PFSK-1 (cell line): ENCODE data around the gene ALB.

Experiments
- FOXP2 ChIP-seq: optimal IDR thresholded peaks from 2 replicates; pipeline ENCODE3; 2011; ENCODE audit warnings: borderline replicate concordance, control low read depth, inconsistent platforms; ENCODE audit not compliant: insufficient read depth; ENCODE audit errors: extremely low read length, extremely low read depth
- POLR2AphosphoS5 ChIP-seq: IDR thresholded peaks from 2 replicates; pipeline ENCODE4 v1.6.1; 2012; ENCODE audit warnings: low read depth, mild to moderate bottlenecking, control low read depth, low read length, moderate library complexity
- SIN3A ChIP-seq: IDR thresholded peaks from 2 replicates; pipeline ENCODE4 v1.6.1; 2012; ENCODE audit warnings: mild to moderate bottlenecking, low read length, moderate library complexity, borderline replicate concordance; ENCODE audit not compliant: insufficient read depth
- TAF1 ChIP-seq: IDR thresholded peaks from 2 replicates; pipeline ENCODE4 v1.6.1; 2012; ENCODE audit warnings: low read length, control low read depth, borderline replicate concordance; ENCODE audit not compliant: insufficient read depth
- TF ChIP-seq, protein P1 (sequence below), 2 experiments: IDR thresholded peaks; 2 replicates each; pipeline versions ENCODE4 v1.6.1 to v1.8.0; 2011 to 2012; ENCODE audit warnings: low read depth in 2 of 2, low read length in 2 of 2, control low read depth in 1 of 2, inconsistent platforms in 1 of 2, mild to moderate bottlenecking in 1 of 2, moderate library complexity in 1 of 2; ENCODE audit not compliant: insufficient read depth in 1 of 2

DNA sequence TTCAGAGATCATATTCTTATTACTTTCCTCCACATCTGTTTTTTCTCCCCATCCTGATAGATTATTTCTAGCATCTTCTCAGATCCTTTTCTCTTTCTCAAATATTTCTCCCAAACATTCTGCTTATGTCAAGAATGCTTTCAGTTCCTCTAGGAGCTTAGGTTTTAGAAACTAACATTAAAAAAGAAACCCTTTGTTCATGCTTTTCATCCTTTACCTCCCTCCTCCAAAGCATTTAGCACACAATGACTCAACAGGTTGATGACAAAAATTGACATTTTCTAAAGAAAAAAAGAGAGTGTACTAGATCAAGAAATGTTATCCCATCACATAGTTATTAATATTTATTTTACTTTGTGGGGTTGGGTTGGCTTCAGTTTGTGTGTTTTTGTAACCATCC is 16.5 kb upstream of the ALB start:
- TF ChIP-seq POLR2AphosphoS5, result no peak
- no peak for TF ChIP-seq SIN3A
- TF ChIP-seq, protein P1, sequence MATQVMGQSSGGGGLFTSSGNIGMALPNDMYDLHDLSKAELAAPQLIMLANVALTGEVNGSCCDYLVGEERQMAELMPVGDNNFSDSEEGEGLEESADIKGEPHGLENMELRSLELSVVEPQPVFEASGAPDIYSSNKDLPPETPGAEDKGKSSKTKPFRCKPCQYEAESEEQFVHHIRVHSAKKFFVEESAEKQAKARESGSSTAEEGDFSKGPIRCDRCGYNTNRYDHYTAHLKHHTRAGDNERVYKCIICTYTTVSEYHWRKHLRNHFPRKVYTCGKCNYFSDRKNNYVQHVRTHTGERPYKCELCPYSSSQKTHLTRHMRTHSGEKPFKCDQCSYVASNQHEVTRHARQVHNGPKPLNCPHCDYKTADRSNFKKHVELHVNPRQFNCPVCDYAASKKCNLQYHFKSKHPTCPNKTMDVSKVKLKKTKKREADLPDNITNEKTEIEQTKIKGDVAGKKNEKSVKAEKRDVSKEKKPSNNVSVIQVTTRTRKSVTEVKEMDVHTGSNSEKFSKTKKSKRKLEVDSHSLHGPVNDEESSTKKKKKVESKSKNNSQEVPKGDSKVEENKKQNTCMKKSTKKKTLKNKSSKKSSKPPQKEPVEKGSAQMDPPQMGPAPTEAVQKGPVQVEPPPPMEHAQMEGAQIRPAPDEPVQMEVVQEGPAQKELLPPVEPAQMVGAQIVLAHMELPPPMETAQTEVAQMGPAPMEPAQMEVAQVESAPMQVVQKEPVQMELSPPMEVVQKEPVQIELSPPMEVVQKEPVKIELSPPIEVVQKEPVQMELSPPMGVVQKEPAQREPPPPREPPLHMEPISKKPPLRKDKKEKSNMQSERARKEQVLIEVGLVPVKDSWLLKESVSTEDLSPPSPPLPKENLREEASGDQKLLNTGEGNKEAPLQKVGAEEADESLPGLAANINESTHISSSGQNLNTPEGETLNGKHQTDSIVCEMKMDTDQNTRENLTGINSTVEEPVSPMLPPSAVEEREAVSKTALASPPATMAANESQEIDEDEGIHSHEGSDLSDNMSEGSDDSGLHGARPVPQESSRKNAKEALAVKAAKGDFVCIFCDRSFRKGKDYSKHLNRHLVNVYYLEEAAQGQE (IDR thresholded peaks at IDR 0.05; ENCODE audit: insufficient read depth in 1 of 2, low read depth in 2 of 2, low read length in 2 of 2), result no peak
- TF ChIP-seq TAF1, result no peak
- no peak for TF ChIP-seq FOXP2
